ENCODE measurements around the gene MINK1. TPM values are rescaled to one million over a fixed set of nuclear protein-coding genes. Genes with fewer than 3 reads are reported as not detected.

MINK1 gene
- total RNA-seq, 1 experiment from 2014 or later = 68.8 TPM

DNA sequence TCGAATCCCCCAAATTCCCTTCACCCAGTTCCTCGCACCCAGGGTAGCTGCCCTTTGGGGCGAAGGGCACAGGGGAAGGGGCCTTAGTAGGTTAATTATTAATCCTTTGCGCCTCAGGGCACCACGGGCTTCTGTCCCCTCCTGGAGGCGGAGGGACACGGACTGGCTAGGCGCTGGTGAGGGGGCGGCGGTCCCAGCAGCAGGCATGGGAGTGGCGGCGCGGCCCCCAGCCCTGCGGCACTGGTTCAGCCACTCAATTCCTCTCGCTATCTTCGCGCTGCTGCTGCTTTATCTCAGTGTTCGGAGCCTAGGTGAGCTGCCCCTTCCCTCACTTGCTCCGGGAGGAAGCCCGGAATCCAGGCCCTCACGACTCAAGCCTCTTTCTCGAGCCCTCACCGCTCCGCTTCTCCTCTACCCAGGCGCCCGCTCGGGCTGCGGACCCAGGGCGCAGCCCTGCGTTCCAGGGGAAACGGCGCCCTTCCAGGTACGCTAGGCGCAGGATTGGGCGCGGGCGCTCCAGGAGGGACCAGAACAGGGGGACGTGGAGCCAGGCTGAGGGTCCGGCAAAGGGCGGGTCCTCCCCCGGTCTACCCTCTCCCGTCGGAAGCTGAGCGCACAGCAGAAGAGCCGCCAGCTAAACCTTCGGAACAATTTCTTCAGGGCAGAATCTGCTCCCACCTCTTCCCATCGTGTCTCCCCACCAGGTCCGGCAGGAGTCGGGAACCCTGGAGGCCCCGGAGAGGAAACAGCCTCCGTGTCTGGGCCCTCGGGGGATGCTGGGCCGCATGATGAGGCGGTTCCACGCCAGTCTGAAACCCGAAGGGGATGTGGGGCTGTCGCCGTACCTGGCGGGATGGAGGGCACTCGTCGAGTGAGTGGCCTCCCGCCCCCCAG, 44.1 kb upstream of the MINK1 start, which contains the start of gene GLTPD2:
GLTPD2 (plus strand) TSS at position 158 of the 894 bp plus-strand sequence; CDS start at position 206, 48 bp downstream.
- H2BK12ac ChIP-seq (ENCODE audit: insufficient read length, low read depth, low read length) = peak within 1 kb of the TSS; percentile 25
- H3K4me1 Mint-ChIP-seq = peaks cover 27 to 35% of the 10 kb centered on the region in 2 experiments
- H3K27ac ChIP-seq (ENCODE audit: insufficient read length, low read depth, low read length) = no peak within 1 kb of the TSS
- H3K23me2 ChIP-seq (ENCODE audit: insufficient read length, low read depth, low read length, poor library complexity, severe bottlenecking) = peaks cover 17% of the 10 kb centered on the region
- no peak within 1 kb of the TSS for H2BK15ac ChIP-seq (ENCODE audit: low read depth, low read length)
- TF ChIP-seq CTCF (conservative IDR thresholded peaks at IDR 0.05) = no peak
- peak within 1 kb of the TSS; percentile 47 for H3K4me2 ChIP-seq (ENCODE audit: insufficient read depth, insufficient read length, low read length)
- no peak within 1 kb of the TSS for H3K56ac ChIP-seq (ENCODE audit: insufficient read length, low read depth, low read length)
- H4K5ac ChIP-seq (ENCODE audit: insufficient read length, low read depth, low read length) = no peak within 1 kb of the TSS
- H3K14ac ChIP-seq (ENCODE audit: insufficient read depth, low read length) = no peak within 1 kb of the TSS; the same call in 1 of the 2 replicates
- H2AFZ ChIP-seq (ENCODE audit: low read length) = no peak within 1 kb of the TSS
- H3T11ph ChIP-seq (ENCODE audit: low read length) = no peak within 1 kb of the TSS
- H2BK5ac ChIP-seq (ENCODE audit: insufficient read length, low read length) = no peak within 1 kb of the TSS
- no peaks in the 10 kb centered on the region; a peak in 1 of 5 replicates for H3K9me3 Mint-ChIP-seq
- no peak within 1 kb of the TSS for H3K4ac ChIP-seq (ENCODE audit: low read depth, low read length)
- H3K36me3 Mint-ChIP-seq (ENCODE audit: insufficient read depth in 1 of 3, low read depth in 3 of 3) = no peaks in the 10 kb centered on the region; a peak in 1 of 7 replicates
- H3K9ac ChIP-seq (ENCODE audit: extremely low read depth, insufficient read length, low read length) = no peak within 1 kb of the TSS
- H3K27me3 Mint-ChIP-seq (ENCODE audit: low read depth) = peaks cover 81% of the 10 kb centered on the region
- H3K79me2 ChIP-seq (ENCODE audit: insufficient read depth, low read length) = no peaks in the 10 kb centered on the region
- H3K27ac Mint-ChIP-seq = no peak within 1 kb of the TSS
- H3K4me3 Mint-ChIP-seq = peak within 1 kb of the TSS; percentile 70 to 87
- no peaks in the 10 kb centered on the region for H3K9me3 ChIP-seq (ENCODE audit: control insufficient read depth, low read depth, low read length)
- H3K18ac ChIP-seq (ENCODE audit: insufficient read length, low read depth, low read length) = no peak within 1 kb of the TSS
- peaks cover 46% of the 10 kb centered on the region for H3K27me3 ChIP-seq (ENCODE audit: insufficient read depth, low read length)
- no CpG with 5 or more reads among the region's 62 CpGs for WGBS (ENCODE audit: extremely low coverage, insufficient read length, low lambda C conversion rate)
- H2AK5ac ChIP-seq (ENCODE audit: insufficient read length, low read length) = no peak within 1 kb of the TSS
- no peak within 1 kb of the TSS for H2BK120ac ChIP-seq (ENCODE audit: low read depth, low read length, poor library complexity, severe bottlenecking)
- peaks cover 3% of the 10 kb centered on the region for H4K20me1 ChIP-seq (ENCODE audit: control insufficient read depth, insufficient read depth, insufficient read length)
- H3K79me1 ChIP-seq (ENCODE audit: insufficient read depth, low read depth, low read length, poor library complexity, severe bottlenecking) = no peaks in the 10 kb centered on the region
- H4K91ac ChIP-seq (ENCODE audit: insufficient read length, low read depth, low read length) = peak within 1 kb of the TSS; percentile 61
- DNase-seq = peak; percentile 56
- H3K4me1 ChIP-seq (ENCODE audit: insufficient read depth, low read length) = peaks cover 2% of the 10 kb centered on the region; the same call in 1 of the 2 replicates
- no peak within 1 kb of the TSS for H3K23ac ChIP-seq (ENCODE audit: insufficient read length, low read depth, low read length)
- no peak within 1 kb of the TSS for H2BK20ac ChIP-seq (ENCODE audit: low read depth, low read length, poor library complexity, severe bottlenecking)
- H4K8ac ChIP-seq (replicated peaks; ENCODE audit: insufficient read length, low read depth, low read length) = no peak within 1 kb of the TSS
